NT2/D1 (cell line): ENCODE measurements around the gene VN1R5.

ENCODE experiments used
- DNase-seq: peaks from one replicate; pipeline ENCODE4 v3.0.0-alpha.2; 2011; ENCODE audit warnings: low read depth, low spot score
- H3K27me3 ChIP-seq: 2 replicates; pipeline ENCODE4 v1.6.0; 2011; ENCODE audit warnings: mild to moderate bottlenecking; ENCODE audit not compliant: insufficient read length, insufficient read depth
- H3K36me3 ChIP-seq: 2 replicates; pipeline ENCODE4 v1.6.1; 2011; ENCODE audit warnings: mild to moderate bottlenecking, low read length, mixed read lengths; ENCODE audit not compliant: insufficient read depth, insufficient read length
- H3K4me1 ChIP-seq: 2 replicates; pipeline ENCODE4 v1.5.1; 2011; ENCODE audit not compliant: insufficient read depth, insufficient read length
- H3K4me3 ChIP-seq: 2 replicates; pipeline ENCODE4 v1.5.1; 2011; ENCODE audit warnings: low read depth; ENCODE audit not compliant: insufficient read length
- H3K9ac ChIP-seq: 2 replicates; pipeline ENCODE4 v1.6.0; 2011; ENCODE audit warnings: low read depth; ENCODE audit not compliant: insufficient read length
- H3K9me3 ChIP-seq: 2 replicates; pipeline ENCODE4 v1.5.1; 2011; ENCODE audit warnings: mild to moderate bottlenecking, low read length; ENCODE audit not compliant: insufficient read depth
- SUZ12 ChIP-seq: IDR thresholded peaks from 2 replicates; pipeline ENCODE4 v1.6.1; 2011; ENCODE audit not compliant: insufficient read length, insufficient read depth; ENCODE audit errors: extremely low read depth
- YY1 ChIP-seq: IDR thresholded peaks from 2 replicates; pipeline ENCODE4 v1.6.1; 2011; ENCODE audit not compliant: insufficient read length, insufficient read depth
- ZNF274 ChIP-seq: IDR thresholded peaks from 2 replicates; pipeline ENCODE4 v1.6.1; 2011; ENCODE audit warnings: mild to moderate bottlenecking, low read depth, low read length

VN1R5 gene

DNA sequence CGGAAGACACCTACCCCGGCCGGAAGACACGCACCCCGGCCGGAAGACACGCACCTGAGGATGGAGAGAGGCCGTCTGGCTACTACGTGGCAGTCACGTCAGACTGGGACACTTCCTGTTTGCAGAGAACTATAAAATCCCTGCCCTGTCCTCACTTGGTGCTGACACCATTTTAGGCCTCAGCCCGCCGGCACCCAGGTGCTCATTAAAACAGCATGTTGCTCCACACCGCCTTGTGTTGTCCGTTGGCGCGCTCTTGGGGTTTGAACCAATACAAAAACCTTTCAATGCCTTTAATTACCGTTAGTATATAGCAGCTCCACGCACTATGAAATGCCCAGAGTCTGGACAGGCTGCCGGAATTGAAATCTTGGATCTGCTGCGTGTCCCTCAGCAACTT lies 34.7 kb downstream of the VN1R5 start:
- H3K4me3 ChIP-seq: no peak overlapping the region
- no peaks in the 10 kb centered on the region for H3K27me3 ChIP-seq
- peaks cover 8% of the 10 kb centered on the region; the same call in 1 of the 2 replicates for H3K9me3 ChIP-seq
- peaks cover 13% of the 10 kb centered on the region for H3K4me1 ChIP-seq
- DNase-seq: no peak
- H3K36me3 ChIP-seq: peaks cover 6% of the 10 kb centered on the region
- H3K9ac ChIP-seq: no peak overlapping the region
- TF ChIP-seq ZNF274 (no peak), SUZ12 (no peak), YY1 (no peak)

DNA sequence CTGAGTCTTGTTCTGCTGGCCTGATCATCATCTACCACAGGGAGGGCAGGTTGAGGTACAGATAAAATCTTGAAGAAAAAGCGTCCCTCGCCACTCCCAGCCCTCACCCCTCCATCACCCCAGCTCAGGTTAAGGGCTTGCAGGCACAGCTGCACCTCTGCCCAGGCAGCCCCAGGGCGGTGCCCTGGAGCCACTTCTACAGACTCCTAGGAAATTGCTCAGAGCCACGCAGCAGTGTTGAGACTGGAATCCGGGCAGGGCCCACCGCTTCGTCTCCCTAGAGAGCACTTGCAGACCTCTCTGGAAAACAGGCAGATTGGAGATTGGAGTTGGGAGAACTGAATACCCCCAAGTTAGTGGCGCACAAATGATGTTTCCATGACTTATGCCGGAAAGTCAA lies 35.3 kb downstream of the VN1R5 start:
- Histone ChIP-seq H3K36me3 (peaks cover 5% of the 10 kb centered on the region), H3K9ac (no peak overlapping the region), H3K4me1 (peaks cover 16% of the 10 kb centered on the region), H3K27me3 (no peaks in the 10 kb centered on the region), H3K9me3 (peaks cover 5% of the 10 kb centered on the region; the same call in 1 of the 2 replicates), H3K4me3 (no peak overlapping the region)
- TF ChIP-seq SUZ12 (no peak), YY1 (no peak), ZNF274 (no peak)
- no peak for DNase-seq

DNA sequence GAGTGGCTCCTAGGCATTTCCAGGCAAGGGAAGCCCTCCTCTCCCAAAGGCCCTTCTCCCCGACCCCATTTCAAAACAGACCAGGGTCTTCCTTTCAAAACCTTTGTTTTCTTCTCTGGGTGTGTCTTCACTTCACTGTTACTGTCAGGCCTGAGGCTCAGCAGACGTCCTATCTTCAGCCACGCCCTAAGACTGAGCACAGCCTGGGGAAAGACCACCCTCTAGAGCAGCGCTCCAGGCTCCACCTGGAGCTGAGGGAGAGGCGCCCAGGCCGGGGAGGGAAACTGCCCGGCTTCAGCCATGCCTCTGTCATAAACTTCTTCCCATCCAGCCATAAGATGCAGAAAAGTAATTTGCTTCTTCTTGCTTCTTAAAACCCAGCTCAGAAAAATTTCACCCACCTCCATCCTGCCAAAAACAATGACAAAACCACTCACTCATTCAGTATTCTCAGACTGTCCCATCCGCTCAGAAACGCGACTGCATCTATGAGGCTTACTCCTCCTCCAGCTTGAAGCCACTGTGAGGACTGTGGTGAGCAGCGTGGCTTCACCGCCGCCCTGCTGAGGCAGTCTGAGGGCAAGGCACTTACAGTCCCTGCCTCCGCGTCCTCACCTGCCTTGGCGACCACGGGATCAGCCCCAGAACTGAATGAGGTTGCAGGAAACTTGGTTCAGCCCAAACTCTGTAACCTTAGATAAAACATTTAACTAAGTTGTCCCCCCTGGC lies 36.1 kb downstream of the VN1R5 start:
- no peak for DNase-seq
- TF ChIP-seq YY1 (no peak), ZNF274 (no peak), SUZ12 (no peak)
- H3K9ac ChIP-seq: no peak overlapping the region
- H3K4me3 ChIP-seq: no peak overlapping the region
- no peaks in the 10 kb centered on the region for H3K36me3 ChIP-seq
- H3K4me1 ChIP-seq: peaks cover 16% of the 10 kb centered on the region
- H3K9me3 ChIP-seq: peaks cover 11% of the 10 kb centered on the region; the same call in 1 of the 2 replicates
- H3K27me3 ChIP-seq: no peaks in the 10 kb centered on the region

DNA sequence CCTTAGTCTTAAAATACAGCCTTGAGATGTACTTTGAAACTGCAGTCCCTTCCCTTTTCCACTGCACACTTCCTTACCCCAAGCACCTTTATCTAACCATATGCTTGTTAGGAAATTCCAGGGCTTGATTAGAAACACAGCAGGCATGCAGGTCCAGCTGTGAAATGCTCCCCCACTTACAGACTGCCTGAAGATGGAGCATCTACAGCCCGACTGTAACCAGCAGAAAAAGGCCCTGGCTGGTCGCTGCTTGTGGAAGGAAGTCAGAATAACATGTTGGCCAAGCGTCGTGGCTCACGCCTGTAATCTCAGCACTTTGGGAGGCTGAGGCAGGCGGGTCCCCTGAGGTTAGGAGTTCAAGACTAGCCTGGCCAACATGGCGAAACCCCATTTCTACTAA lies 37.2 kb downstream of the VN1R5 start:
- TF ChIP-seq YY1 (no peak), ZNF274 (no peak), SUZ12 (no peak)
- Histone ChIP-seq H3K36me3 (peaks cover 7% of the 10 kb centered on the region), H3K4me1 (peaks cover 20% of the 10 kb centered on the region), H3K9me3 (peaks cover 12% of the 10 kb centered on the region; the same call in 1 of the 2 replicates), H3K4me3 (no peak overlapping the region), H3K9ac (peak overlapping the region; percentile 37), H3K27me3 (no peaks in the 10 kb centered on the region)
- DNase-seq: no peak

DNA sequence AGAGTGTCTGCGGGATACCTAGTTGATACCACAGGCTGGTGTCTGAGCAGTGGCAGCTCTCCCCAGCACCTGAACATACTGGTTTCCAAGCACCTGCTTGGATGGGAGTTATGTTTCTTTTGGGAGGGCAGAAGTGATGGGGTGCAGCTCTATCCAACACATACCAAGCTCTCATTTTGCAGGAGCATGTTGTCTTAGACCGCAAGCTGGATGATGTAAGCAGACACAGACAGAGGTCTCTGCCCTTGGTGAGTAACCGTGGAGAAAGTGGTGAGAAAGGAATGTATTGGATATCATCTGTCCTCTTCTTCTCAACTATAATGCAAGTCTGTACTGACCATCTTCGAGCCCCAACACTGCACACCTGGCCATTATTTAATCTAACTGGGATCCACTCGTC lies 38.4 kb downstream of the VN1R5 start:
- H3K4me1 ChIP-seq: peaks cover 25% of the 10 kb centered on the region

DNA sequence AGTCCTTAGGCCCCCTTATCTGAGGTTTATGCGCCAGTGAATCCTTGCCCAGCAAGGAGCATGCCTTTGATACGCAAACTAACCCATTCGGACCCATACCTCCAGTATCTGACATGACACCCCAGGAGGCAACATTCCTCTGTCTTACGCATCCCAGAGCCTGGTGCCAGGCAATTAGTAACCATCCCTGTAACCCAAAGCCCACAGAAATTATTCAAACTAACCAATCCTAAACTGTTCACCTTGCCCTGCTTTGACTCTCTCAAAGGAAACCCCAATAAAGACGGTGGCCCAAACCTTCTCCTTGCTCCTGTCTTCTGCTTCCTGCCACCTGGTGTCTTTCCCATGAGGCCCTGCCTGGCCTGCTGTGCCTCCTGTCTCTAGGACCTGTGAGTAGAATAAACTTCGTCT lies 39.4 kb downstream of the VN1R5 start:
- peaks cover 24% of the 10 kb centered on the region for H3K36me3 ChIP-seq
- no peak for TF ChIP-seq YY1
- no peak for TF ChIP-seq ZNF274
- TF ChIP-seq SUZ12: no peak
- peaks cover 13% of the 10 kb centered on the region; the same call in 1 of the 2 replicates for H3K9me3 ChIP-seq
- peak; percentile 87 for DNase-seq
- H3K27me3 ChIP-seq: no peaks in the 10 kb centered on the region
- peaks cover 33% of the 10 kb centered on the region for H3K4me1 ChIP-seq
- no peak overlapping the region for H3K9ac ChIP-seq
- no peak overlapping the region for H3K4me3 ChIP-seq

More for the DNA sequence above, 38.4 kb downstream of the VN1R5 start:
- no peak overlapping the region for H3K4me3 ChIP-seq
- H3K36me3 ChIP-seq: peaks cover 14% of the 10 kb centered on the region
- DNase-seq: no peak
- H3K9me3 ChIP-seq: peaks cover 12% of the 10 kb centered on the region; the same call in 1 of the 2 replicates
- H3K9ac ChIP-seq: no peak overlapping the region
- H3K27me3 ChIP-seq: no peaks in the 10 kb centered on the region
- TF ChIP-seq SUZ12: no peak
- no peak for TF ChIP-seq ZNF274
- no peak for TF ChIP-seq YY1

DNA sequence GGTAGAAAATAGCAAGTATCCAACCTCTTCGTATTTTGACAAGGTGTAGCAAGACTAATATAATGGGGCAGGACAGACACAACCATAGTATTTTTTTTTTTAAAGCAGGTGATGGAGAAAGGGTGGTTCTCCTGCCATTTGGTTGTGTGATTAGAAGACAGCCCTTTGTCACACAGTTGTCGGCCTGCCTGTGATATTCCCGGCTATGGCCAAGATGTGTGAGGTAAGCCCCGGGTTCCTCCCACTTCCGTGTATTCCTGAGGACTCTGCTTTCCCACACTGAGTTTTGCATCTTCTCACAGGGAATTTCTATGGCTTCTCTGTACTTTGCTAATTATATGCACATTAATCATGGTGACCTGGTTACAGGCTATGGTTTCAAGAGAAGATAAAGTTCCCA lies 39.9 kb downstream of the VN1R5 start:
- no peak overlapping the region for H3K4me3 ChIP-seq
- H3K9me3 ChIP-seq: peaks cover 18% of the 10 kb centered on the region; the same call in 1 of the 2 replicates
- TF ChIP-seq SUZ12: no peak
- TF ChIP-seq ZNF274: no peak
- TF ChIP-seq YY1: no peak
- no peaks in the 10 kb centered on the region for H3K27me3 ChIP-seq
- peaks cover 34% of the 10 kb centered on the region for H3K4me1 ChIP-seq
- no peak overlapping the region for H3K9ac ChIP-seq
- no peak for DNase-seq
- H3K36me3 ChIP-seq: peaks cover 29% of the 10 kb centered on the region
